Peyer's patch (tissue), 4 donors: ENCODE results near the gene FIZ1. TPM values are rescaled to one million over a fixed set of nuclear protein-coding genes. Genes with fewer than 3 reads are reported as not detected.
A peak's percentile ranks its signal among the peaks of the same experiment; 100 is the strongest.
"Not testable (repeated sequence)": the region's sequence is repeated elsewhere in the genome, so short reads cannot be mapped to it uniquely, and the experiment has no call there.

Source experiments
- DNase-seq, 3 donors: peaks; one replicate each; pipeline ENCODE4 v3.0.0-alpha.2; 2017 to 2019
- H3K27ac ChIP-seq, 4 donors: fragments of 200-600 bp; sonication (generic); one replicate each; pipeline ENCODE4 v1.5.1; 2016 to 2019
- H3K27me3 ChIP-seq, 2 donors: fragments of 200-600 bp; sonication (generic); one replicate each; pipeline ENCODE4 v1.5.1; 2019
- H3K36me3 ChIP-seq, 3 donors: fragments of 200-600 bp; sonication (generic); one replicate each; pipeline ENCODE4 v1.5.1; 2016 to 2019
- H3K4me1 ChIP-seq, 4 donors: fragments of 200-600 bp; sonication (generic); one replicate each; pipeline ENCODE4 v1.5.1; 2016 to 2019
- H3K4me3 ChIP-seq, 4 donors: fragments of 200-600 bp; sonication (generic); 1 replicate in 3 of 4; 2 replicates in 1 of 4; pipeline ENCODE4 v1.5.1; 2016 to 2019; ENCODE audit warnings: mild to moderate bottlenecking in 1 of 4
- H3K9me3 ChIP-seq, 4 donors: fragments of 200-600 bp; sonication (generic); one replicate each; pipeline ENCODE4 v1.5.1; 2016 to 2019; ENCODE audit warnings: mild to moderate bottlenecking in 1 of 4
- CTCF ChIP-seq, 6 experiments: fragments of 450-650 bp in 4 of 6; fragments of 200-600 bp in 2 of 6; sonication (generic) in 1 of 6; IDR thresholded peaks; one replicate each; pipeline ENCODE4 v1.5.1; 2017 to 2019; ENCODE audit warnings: antibody characterized with exemption in 6 of 6, mild to moderate bottlenecking in 3 of 6, moderate library complexity in 1 of 6
- POLR2A ChIP-seq, 2 donors: fragments of 450-650 bp; IDR thresholded peaks; one replicate each; pipeline ENCODE4 v1.5.1; 2017; ENCODE audit warnings: antibody characterized with exemption in 2 of 2, mild to moderate bottlenecking in 2 of 2, moderate library complexity in 2 of 2
- total RNA-seq, 4 donors: library from RNA; depleted of rRNA; stranded (reverse); fragments of >200 nt; gene quantifications; one replicate each; pipeline ENCODE4 v1.1.0, GENCODE V29; 2016

The FIZ1 gene
- total RNA-seq, 4 donors from 2014 or later, result 6.0 to 14.9 (median 12.0) TPM

GRCh38 chr19:55590109-55590508, 9.2 kb downstream of the FIZ1 start:
- Histone ChIP-seq H3K36me3 (peaks cover 0 to 13% (median 0%) of the 10 kb centered on the region in 3 donors), H3K4me3 (no peak overlapping the region), H3K4me1 (peaks cover 0 to 24% (median 12%) of the 10 kb centered on the region in 4 donors), H3K27ac (no peak overlapping the region), H3K9me3 (no peaks in the 10 kb centered on the region), H3K27me3 (no peaks in the 10 kb centered on the region)
- no peak for DNase-seq
- TF ChIP-seq CTCF (IDR thresholded peaks at IDR 0.05) (no peak), POLR2A (IDR thresholded peaks at IDR 0.05) (no peak)

- no peaks in the 10 kb centered on the region for H3K27me3 ChIP-seq
- H3K36me3 ChIP-seq, result peaks cover 0 to 10% (median 0%) of the 10 kb centered on the region in 3 donors
- no peak overlapping the region for H3K27ac ChIP-seq
- H3K4me1 ChIP-seq, result peaks cover 0 to 24% (median 12%) of the 10 kb centered on the region in 4 donors
- TF ChIP-seq CTCF (IDR thresholded peaks at IDR 0.05), result no peak
- TF ChIP-seq POLR2A (IDR thresholded peaks at IDR 0.05), result no peak
- no peak overlapping the region for H3K4me3 ChIP-seq
- no peak for DNase-seq
- no peaks in the 10 kb centered on the region for H3K9me3 ChIP-seq
These were observed 10.6 kb downstream of the FIZ1 start for GRCh38 chr19:55588738-55589137.

- H3K9me3 ChIP-seq, result no peaks in the 10 kb centered on the region
- peaks cover 0 to 3% (median 0%) of the 10 kb centered on the region in 3 donors for H3K36me3 ChIP-seq
- peak overlapping the region; percentile 9 to 41 (median 37) for H3K4me3 ChIP-seq
- peak overlapping the region in 1 of 4 donors; percentile 0 for H3K27ac ChIP-seq
- no peaks in the 10 kb centered on the region for H3K27me3 ChIP-seq
- H3K4me1 ChIP-seq, result peaks cover 0 to 27% (median 12%) of the 10 kb centered on the region in 4 donors
- DNase-seq, result peak; percentile 93 to 96 (median 94)
- no peak for TF ChIP-seq CTCF (IDR thresholded peaks at IDR 0.05)
- no peak for TF ChIP-seq POLR2A (IDR thresholded peaks at IDR 0.05)
These were observed 12.2 kb downstream of the FIZ1 start for GRCh38 chr19:55586976-55587668.

GRCh38 chr19:55585658-55586339, 13.5 kb downstream of the FIZ1 start:
- H3K4me1 ChIP-seq, result peaks cover 0 to 41% (median 16%) of the 10 kb centered on the region in 4 donors
- peak overlapping the region; percentile 22 to 40 (median 34) for H3K4me3 ChIP-seq
- H3K9me3 ChIP-seq, result no peaks in the 10 kb centered on the region
- peak; percentile 67 to 83 (median 74) for DNase-seq
- peak overlapping the region in 3 of 4 donors; percentile 20 to 52 (median 48) for H3K27ac ChIP-seq
- H3K36me3 ChIP-seq, result no peaks in the 10 kb centered on the region
- TF ChIP-seq POLR2A (IDR thresholded peaks at IDR 0.05), result no peak
- TF ChIP-seq CTCF (IDR thresholded peaks at IDR 0.05), result no peak
- H3K27me3 ChIP-seq, result no peaks in the 10 kb centered on the region

GRCh38 chr19:55584871-55585270, 14.4 kb downstream of the FIZ1 start:
- H3K9me3 ChIP-seq, result no peaks in the 10 kb centered on the region
- no peaks in the 10 kb centered on the region for H3K27me3 ChIP-seq
- no peaks in the 10 kb centered on the region for H3K36me3 ChIP-seq
- H3K4me1 ChIP-seq, result peaks cover 0 to 45% (median 16%) of the 10 kb centered on the region in 4 donors
- no peak for DNase-seq
- TF ChIP-seq CTCF (IDR thresholded peaks at IDR 0.05), result no peak
- no peak overlapping the region for H3K27ac ChIP-seq
- H3K4me3 ChIP-seq, result no peak overlapping the region

- H3K27ac ChIP-seq, H3K27me3 ChIP-seq, H3K9me3 ChIP-seq, H3K36me3 ChIP-seq, DNase-seq, H3K4me3 ChIP-seq: not testable (repeated sequence)
- peaks cover 0 to 49% (median 16%) of the 10 kb centered on the region in 4 donors for H3K4me1 ChIP-seq
These were observed 15.4 kb downstream of the FIZ1 start for GRCh38 chr19:55583897-55584296.

- not testable (repeated sequence) for H3K27me3 ChIP-seq, DNase-seq, H3K9me3 ChIP-seq, H3K4me3 ChIP-seq, H3K27ac ChIP-seq
- peaks cover 0 to 19% (median 0%) of the 10 kb centered on the region in 3 donors for H3K36me3 ChIP-seq
- peaks cover 0 to 44% (median 15%) of the 10 kb centered on the region in 4 donors for H3K4me1 ChIP-seq
These were observed 17.0 kb downstream of the FIZ1 start for GRCh38 chr19:55582284-55582683.
